ENCODE measurements around the gene UFC1.

GRCh38 chr1:161137881-161138280 lies 15.9 kb upstream of the UFC1 start:
- TF ChIP-seq EZH2 (IDR thresholded peaks at IDR 0.05; ENCODE audit: borderline replicate concordance, insufficient read depth, low read depth, low read length, poor library complexity, severe bottlenecking): no peak
- TF ChIP-seq CTCF (IDR thresholded peaks at IDR 0.05): no peak
